GM12878 (cell line): ENCODE measurements around the gene SLC29A4.
"Not testable (repeated sequence)": the region's sequence is repeated elsewhere in the genome, so short reads cannot be mapped to it uniquely, and the experiment has no call there.

Source experiments
- ATF3 ChIP-seq: IDR thresholded peaks from 2 replicates; pipeline ENCODE4 v1.6.1; 2011; ENCODE audit warnings: low read depth, mild to moderate bottlenecking, low read length, moderate library complexity, borderline replicate concordance; ENCODE audit errors: extremely low read depth
- FOS ChIP-seq: IDR thresholded peaks from 3 replicates; pipeline ENCODE4 v1.6.1; 2011; ENCODE audit warnings: borderline replicate concordance; ENCODE audit not compliant: insufficient read length; ENCODE audit errors: extremely low read depth
- NBN ChIP-seq: fragments of 450-650 bp; IDR thresholded peaks from 2 replicates; pipeline ENCODE4 v1.6.1; 2016
- POLR2AphosphoS2 ChIP-seq: IDR thresholded peaks from 2 replicates; pipeline ENCODE4 v1.6.1; 2011; ENCODE audit warnings: low read depth, mild to moderate bottlenecking, low read length, improper control_type of control experiment, moderate library complexity
- SRF ChIP-seq, 2 experiments: IDR thresholded peaks; 2 replicates each; pipeline ENCODE4 v1.6.1; 2011; ENCODE audit warnings: low read depth in 2 of 2, low read length in 2 of 2, mild to moderate bottlenecking in 1 of 2, moderate library complexity in 1 of 2
- TF ChIP-seq, protein P1 (sequence below), 3 experiments: IDR thresholded peaks in 2 of 3; conservative IDR thresholded peaks in 1 of 3; 2 replicates each; pipeline ENCODE4 v1.5.1; 2011; ENCODE audit warnings: low read depth in 3 of 3, low read length in 3 of 3, mild to moderate bottlenecking in 3 of 3, control low read depth in 2 of 3, moderate library complexity in 2 of 3, inconsistent platforms in 1 of 3, mixed read lengths in 1 of 3; ENCODE audit not compliant: control insufficient read depth in 2 of 3, insufficient read depth in 1 of 3; ENCODE audit errors: extremely low read depth in 1 of 3

DNA sequence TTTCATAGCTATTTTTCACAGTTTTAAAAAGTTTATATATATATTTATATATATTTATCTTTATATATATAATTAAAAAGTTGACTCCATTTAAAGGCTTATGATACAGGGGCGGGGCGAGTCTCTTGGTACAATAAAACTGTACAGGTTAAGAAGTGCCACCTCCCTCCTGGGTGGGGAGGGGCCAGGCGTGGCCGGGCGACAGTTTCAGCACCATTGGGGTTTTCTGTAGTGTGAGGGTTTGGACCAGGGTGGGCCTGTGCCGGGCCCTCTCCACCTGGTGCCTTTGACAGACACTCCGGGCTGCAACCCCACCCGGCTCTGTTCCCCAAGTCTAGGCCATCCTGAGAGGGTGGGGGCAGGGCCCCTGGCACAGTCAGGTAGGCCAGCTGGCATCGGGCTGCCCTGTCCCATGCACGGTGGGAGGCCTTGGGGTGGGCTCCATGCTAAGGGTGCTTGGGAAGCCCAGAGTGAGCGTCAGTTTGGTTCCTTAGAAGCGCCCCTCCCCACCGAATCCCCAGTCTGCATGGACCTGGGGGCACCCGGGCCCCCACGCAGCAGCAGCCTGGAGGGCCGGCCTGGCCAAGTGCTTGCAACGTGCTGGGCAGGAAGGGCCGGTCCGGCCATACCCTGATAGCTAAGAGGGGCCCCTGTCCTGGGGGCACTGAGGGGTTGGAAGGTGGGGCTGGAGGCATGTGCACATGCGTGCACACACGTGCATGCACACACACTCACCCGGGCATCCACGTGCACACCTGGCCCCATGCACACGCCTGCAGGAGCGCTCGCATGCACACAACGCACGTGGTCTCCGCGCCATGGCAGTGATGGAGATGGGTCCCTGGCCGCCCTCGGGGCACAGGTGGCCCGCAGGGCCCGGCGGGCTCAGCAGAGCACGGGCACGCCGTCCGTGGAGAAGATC is 24.7 kb downstream of the SLC29A4 start:
- TF ChIP-seq SRF (IDR thresholded peaks at IDR 0.05; ENCODE audit: low read depth in 2 of 2, low read length in 2 of 2); FOS; NBN; POLR2AphosphoS2; ATF3: not testable (repeated sequence)
- TF ChIP-seq, protein P1, sequence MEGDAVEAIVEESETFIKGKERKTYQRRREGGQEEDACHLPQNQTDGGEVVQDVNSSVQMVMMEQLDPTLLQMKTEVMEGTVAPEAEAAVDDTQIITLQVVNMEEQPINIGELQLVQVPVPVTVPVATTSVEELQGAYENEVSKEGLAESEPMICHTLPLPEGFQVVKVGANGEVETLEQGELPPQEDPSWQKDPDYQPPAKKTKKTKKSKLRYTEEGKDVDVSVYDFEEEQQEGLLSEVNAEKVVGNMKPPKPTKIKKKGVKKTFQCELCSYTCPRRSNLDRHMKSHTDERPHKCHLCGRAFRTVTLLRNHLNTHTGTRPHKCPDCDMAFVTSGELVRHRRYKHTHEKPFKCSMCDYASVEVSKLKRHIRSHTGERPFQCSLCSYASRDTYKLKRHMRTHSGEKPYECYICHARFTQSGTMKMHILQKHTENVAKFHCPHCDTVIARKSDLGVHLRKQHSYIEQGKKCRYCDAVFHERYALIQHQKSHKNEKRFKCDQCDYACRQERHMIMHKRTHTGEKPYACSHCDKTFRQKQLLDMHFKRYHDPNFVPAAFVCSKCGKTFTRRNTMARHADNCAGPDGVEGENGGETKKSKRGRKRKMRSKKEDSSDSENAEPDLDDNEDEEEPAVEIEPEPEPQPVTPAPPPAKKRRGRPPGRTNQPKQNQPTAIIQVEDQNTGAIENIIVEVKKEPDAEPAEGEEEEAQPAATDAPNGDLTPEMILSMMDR (IDR thresholded peaks at IDR 0.05 in 2 of 3, conservative IDR thresholded peaks at IDR 0.05 in 1 of 3; ENCODE audit: control insufficient read depth in 2 of 3, extremely low read depth in 1 of 3, insufficient read depth in 1 of 3, low read depth in 3 of 3, low read length in 3 of 3) = not testable (repeated sequence)
